ENCODE measurements around the gene HDLBP.

- TF ChIP-seq POLR2AphosphoS5 (IDR thresholded peaks at IDR 0.05; ENCODE audit: low read depth, low read length) (no peak), TAF1 (IDR thresholded peaks at IDR 0.05; ENCODE audit: borderline replicate concordance, low read depth, low read length) (no peak)
Observed at GRCh38 chr2:241199897-241200821, 115.3 kb downstream of the HDLBP start.

Measured in GM12892 (cell line).